Breast epithelium (tissue), 3 donors: Measurements from ENCODE around the gene ZMIZ1.

Experiments
- POLR2A ChIP-seq: fragments of 450-650 bp; IDR thresholded peaks from one replicate; pipeline ENCODE4 v1.6.1; 2016; ENCODE audit warnings: antibody characterized with exemption, mild to moderate bottlenecking, moderate library complexity
- TF ChIP-seq, protein P1 (sequence below), 3 donors: fragments of 450-650 bp; IDR thresholded peaks; one replicate each; pipeline ENCODE4 v1.5.1; 2016 to 2017; ENCODE audit warnings: antibody characterized with exemption in 3 of 3, mild to moderate bottlenecking in 3 of 3, moderate library complexity in 3 of 3

- TF ChIP-seq, protein P1, sequence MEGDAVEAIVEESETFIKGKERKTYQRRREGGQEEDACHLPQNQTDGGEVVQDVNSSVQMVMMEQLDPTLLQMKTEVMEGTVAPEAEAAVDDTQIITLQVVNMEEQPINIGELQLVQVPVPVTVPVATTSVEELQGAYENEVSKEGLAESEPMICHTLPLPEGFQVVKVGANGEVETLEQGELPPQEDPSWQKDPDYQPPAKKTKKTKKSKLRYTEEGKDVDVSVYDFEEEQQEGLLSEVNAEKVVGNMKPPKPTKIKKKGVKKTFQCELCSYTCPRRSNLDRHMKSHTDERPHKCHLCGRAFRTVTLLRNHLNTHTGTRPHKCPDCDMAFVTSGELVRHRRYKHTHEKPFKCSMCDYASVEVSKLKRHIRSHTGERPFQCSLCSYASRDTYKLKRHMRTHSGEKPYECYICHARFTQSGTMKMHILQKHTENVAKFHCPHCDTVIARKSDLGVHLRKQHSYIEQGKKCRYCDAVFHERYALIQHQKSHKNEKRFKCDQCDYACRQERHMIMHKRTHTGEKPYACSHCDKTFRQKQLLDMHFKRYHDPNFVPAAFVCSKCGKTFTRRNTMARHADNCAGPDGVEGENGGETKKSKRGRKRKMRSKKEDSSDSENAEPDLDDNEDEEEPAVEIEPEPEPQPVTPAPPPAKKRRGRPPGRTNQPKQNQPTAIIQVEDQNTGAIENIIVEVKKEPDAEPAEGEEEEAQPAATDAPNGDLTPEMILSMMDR (IDR thresholded peaks at IDR 0.05) = no peak
- TF ChIP-seq POLR2A = no peak
Observed at GRCh38 chr10:79161557-79161956, 92.8 kb downstream of the ZMIZ1 start.
